Measurements from ENCODE around the gene EPHA4. TPM values are rescaled to one million over a fixed set of nuclear protein-coding genes. Genes with fewer than 3 reads are reported as not detected.

Gene EPHA4
- total RNA-seq, 2 donors from 2014 or later: 12.0 to 88.8 TPM

DNA sequence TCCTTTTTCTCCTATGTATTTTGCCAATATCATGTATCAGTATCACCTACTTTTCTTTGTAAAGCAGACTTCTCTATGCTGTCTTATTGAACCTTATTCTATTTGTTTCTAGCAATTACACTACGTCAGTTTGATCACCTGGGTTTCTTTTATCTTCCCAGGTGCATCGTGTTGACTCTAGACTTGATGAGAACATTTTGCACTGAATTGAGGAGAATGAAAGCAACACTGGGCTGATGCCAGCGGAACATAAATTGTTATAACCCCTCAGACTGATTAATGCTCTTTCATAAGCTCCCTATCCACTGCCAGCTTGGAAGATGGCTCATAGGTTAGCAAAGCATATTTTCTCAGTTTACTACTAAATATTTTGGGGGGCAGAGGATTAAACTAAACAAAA lies 140.6 kb downstream of the EPHA4 start:
- intact Hi-C loops (cut with DNase I): loop anchor here (10.0 kb wide), 1 partner anchor 227 kb away; no protein-coding TSS in a partner anchor
- peak; percentile 31 for DNase-seq (ENCODE audit: low spot score)

DNA sequence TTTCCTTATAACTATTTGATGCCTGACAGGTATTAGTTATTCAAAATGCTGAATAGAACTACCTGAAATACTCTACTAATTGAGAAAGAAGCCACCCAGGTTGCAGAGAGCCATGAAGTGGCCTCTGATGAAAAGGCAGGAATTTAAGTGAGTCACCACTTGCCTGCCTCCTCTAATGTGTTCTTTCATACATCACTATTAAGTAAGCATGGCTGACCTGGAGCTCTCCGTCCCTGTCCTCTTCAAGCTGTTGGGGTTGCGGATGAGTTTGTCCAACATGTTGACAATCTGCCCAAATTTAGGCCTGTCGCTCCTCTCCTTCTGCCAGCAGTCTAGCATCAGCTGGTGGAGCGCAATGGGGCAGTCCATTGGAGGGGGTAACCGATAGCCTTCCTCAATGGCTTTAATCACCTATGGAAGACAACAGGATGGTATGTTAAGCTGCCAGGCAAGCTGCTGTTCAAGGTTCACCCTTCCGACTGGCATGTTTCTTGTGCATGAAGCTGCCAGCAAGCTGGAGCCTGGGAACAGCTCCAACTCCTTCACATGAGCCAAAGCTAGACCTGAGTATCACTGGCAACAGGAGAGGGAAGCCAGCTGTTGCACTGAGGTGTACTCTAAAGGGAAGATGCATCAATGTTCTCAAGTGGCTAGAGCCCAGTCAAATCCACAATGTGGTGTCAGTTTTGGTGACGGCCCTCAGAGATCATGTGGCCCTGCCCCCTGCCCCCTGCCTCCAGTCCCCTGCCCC lies 142.2 kb downstream of the EPHA4 start:
- intact Hi-C loops (cut with DNase I): loop anchor here (10.0 kb wide), 1 partner anchor 225 kb away; no protein-coding TSS in a partner anchor
- H3K27ac ChIP-seq: no peak overlapping the region
- no peaks in the 10 kb centered on the region for H3K4me1 ChIP-seq (replicated peaks)
- no peaks in the 10 kb centered on the region for H3K36me3 ChIP-seq
- H3K27me3 ChIP-seq (replicated peaks; ENCODE audit: insufficient read depth): no peaks in the 10 kb centered on the region
- TF ChIP-seq POLR2A (IDR thresholded peaks at IDR 0.05): no peak
- peak; percentile 55 for TF ChIP-seq POLR2AphosphoS5 (IDR thresholded peaks at IDR 0.05)
- H3K4me3 ChIP-seq: no peak overlapping the region
- H3K9me3 ChIP-seq: no peaks in the 10 kb centered on the region
- peak; percentile 79 for DNase-seq (ENCODE audit: low spot score)
- 80% methylated on average over 7 of the region's 7 CpGs for WGBS

More for the DNA sequence above, 140.6 kb downstream of the EPHA4 start:
- H3K4me1 ChIP-seq (replicated peaks): no peaks in the 10 kb centered on the region
- H3K27me3 ChIP-seq (replicated peaks; ENCODE audit: insufficient read depth): no peaks in the 10 kb centered on the region
- no peak overlapping the region for H3K4me3 ChIP-seq
- no peaks in the 10 kb centered on the region for H3K36me3 ChIP-seq
- TF ChIP-seq POLR2A (IDR thresholded peaks at IDR 0.05) (no peak), POLR2AphosphoS5 (IDR thresholded peaks at IDR 0.05) (peak; percentile 69)
- 33% methylated on average over 3 of the region's 3 CpGs for WGBS
- H3K27ac ChIP-seq: peak overlapping the region in 1 of 2 donors; percentile 0
- H3K9me3 ChIP-seq: no peaks in the 10 kb centered on the region

DNA sequence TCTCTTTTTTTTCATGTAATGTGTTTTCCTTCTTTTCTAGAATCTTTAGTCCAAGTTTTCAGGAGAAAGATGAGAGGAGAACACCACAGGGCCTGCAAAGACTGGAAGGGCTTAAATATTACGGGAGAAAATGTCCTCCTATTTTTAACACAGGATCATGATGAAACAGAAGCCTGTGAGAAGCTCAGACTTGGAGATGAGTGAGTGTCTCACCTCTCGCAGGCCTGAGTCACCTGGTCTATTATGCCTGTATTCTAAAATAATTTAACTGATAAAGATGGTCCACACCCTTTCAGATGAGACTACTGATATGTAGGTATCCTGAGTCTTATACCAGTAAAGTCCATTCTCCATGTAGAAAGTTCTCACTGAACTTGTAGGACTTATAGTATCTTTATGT lies 143.2 kb downstream of the EPHA4 start:
- no peak for DNase-seq (ENCODE audit: low spot score)
- WGBS: 98% methylated on average over 2 of the region's 2 CpGs
- no peaks in the 10 kb centered on the region for H3K4me1 ChIP-seq (replicated peaks)
- intact Hi-C loops (cut with DNase I): no loop called here
- no peaks in the 10 kb centered on the region for H3K9me3 ChIP-seq
- TF ChIP-seq POLR2A (IDR thresholded peaks at IDR 0.05) (no peak), POLR2AphosphoS5 (IDR thresholded peaks at IDR 0.05) (no peak)
- TF ChIP-seq, protein P1, sequence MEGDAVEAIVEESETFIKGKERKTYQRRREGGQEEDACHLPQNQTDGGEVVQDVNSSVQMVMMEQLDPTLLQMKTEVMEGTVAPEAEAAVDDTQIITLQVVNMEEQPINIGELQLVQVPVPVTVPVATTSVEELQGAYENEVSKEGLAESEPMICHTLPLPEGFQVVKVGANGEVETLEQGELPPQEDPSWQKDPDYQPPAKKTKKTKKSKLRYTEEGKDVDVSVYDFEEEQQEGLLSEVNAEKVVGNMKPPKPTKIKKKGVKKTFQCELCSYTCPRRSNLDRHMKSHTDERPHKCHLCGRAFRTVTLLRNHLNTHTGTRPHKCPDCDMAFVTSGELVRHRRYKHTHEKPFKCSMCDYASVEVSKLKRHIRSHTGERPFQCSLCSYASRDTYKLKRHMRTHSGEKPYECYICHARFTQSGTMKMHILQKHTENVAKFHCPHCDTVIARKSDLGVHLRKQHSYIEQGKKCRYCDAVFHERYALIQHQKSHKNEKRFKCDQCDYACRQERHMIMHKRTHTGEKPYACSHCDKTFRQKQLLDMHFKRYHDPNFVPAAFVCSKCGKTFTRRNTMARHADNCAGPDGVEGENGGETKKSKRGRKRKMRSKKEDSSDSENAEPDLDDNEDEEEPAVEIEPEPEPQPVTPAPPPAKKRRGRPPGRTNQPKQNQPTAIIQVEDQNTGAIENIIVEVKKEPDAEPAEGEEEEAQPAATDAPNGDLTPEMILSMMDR (IDR thresholded peaks at IDR 0.05): no peak
- no peak overlapping the region for H3K4me3 ChIP-seq
- H3K27me3 ChIP-seq (replicated peaks; ENCODE audit: insufficient read depth): no peaks in the 10 kb centered on the region
- H3K36me3 ChIP-seq: no peaks in the 10 kb centered on the region
- H3K27ac ChIP-seq: no peak overlapping the region

DNA sequence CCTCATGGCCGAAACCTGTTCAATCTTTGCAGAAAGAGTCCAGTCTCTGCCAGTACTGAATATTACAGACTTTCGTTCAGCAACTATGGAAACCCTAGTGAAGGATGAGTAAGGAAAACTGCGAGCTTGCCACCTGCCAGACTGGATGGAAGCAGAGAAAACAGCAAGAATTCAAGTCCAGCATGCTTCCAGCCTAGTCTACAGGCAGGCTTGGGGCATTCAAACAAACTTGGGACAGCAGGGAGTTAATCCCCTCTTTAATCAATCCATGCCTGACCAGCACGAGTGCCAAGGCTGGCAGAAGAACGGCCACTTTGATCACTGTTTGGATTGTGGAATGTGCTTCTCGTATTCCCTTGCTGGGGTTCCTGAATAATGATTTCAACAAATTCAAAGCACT lies 145.2 kb downstream of the EPHA4 start:
- Histone ChIP-seq H3K9me3 (no peaks in the 10 kb centered on the region), H3K4me3 (no peak overlapping the region), H3K36me3 (no peaks in the 10 kb centered on the region), H3K4me1 (replicated peaks) (no peaks in the 10 kb centered on the region), H3K27me3 (replicated peaks; ENCODE audit: insufficient read depth) (no peaks in the 10 kb centered on the region), H3K27ac (no peak overlapping the region)
- intact Hi-C loops (cut with DNase I): no loop called here
- 45% methylated on average over 6 of the region's 6 CpGs for WGBS
- TF ChIP-seq POLR2A (IDR thresholded peaks at IDR 0.05) (no peak), POLR2AphosphoS5 (IDR thresholded peaks at IDR 0.05) (no peak)
- TF ChIP-seq, protein P1 (IDR thresholded peaks at IDR 0.05): no peak
- DNase-seq (ENCODE audit: low spot score): no peak

DNA sequence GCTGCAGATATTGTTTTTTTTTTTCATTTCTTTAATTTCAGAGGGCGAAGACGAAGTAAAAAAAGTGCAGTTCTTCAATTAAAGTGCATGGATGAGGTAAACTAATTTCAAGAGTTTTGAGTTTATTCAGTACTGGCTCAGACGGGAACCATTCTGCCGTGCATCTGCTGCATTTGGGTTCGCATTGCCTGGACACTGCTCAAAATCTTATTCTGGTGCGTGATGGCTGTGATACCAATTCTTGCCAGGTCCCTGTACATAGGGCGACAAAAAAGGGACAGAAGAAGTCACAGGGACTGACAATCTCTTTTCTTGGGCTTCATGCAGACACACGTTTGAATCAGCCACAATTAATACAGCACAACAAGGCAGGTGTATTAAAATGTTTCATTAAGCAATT lies 146.2 kb downstream of the EPHA4 start:
- H3K9me3 ChIP-seq: no peaks in the 10 kb centered on the region
- H3K4me1 ChIP-seq (replicated peaks): no peaks in the 10 kb centered on the region
- intact Hi-C loops (cut with DNase I): no loop called here
- no peaks in the 10 kb centered on the region for H3K36me3 ChIP-seq
- H3K27me3 ChIP-seq (replicated peaks; ENCODE audit: insufficient read depth): no peaks in the 10 kb centered on the region
- 95% methylated on average over 8 of the region's 8 CpGs for WGBS
- DNase-seq (ENCODE audit: low spot score): no peak
- H3K27ac ChIP-seq: no peak overlapping the region
- H3K4me3 ChIP-seq: no peak overlapping the region
- TF ChIP-seq, protein P1 (IDR thresholded peaks at IDR 0.05): no peak
- no peak for TF ChIP-seq POLR2A (IDR thresholded peaks at IDR 0.05)
- TF ChIP-seq POLR2AphosphoS5 (IDR thresholded peaks at IDR 0.05): no peak

DNA sequence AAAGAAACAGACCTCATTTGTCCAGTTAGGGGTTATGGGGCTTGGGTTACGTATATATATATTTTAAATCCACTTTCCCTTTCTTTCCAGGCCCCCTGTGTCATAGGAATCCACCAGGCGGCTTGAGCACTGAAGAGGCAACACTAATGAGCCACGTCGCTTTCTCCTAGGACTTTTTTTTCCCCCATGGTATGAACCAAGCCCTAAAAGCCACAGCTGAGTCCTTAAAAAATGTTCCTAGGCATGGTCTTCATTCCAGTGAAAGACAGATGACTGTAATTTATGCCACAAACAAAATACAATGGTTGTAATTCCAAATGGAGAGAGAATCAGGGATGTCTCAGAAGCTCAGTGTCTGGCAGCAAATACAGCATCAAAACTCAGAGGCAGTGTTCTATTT lies 146.8 kb downstream of the EPHA4 start:
- Histone ChIP-seq H3K27ac (no peak overlapping the region), H3K9me3 (no peaks in the 10 kb centered on the region), H3K4me3 (no peak overlapping the region), H3K36me3 (no peaks in the 10 kb centered on the region), H3K27me3 (replicated peaks; ENCODE audit: insufficient read depth) (no peaks in the 10 kb centered on the region), H3K4me1 (replicated peaks) (no peaks in the 10 kb centered on the region)
- DNase-seq (ENCODE audit: low spot score): no peak
- 92% methylated on average over 4 of the region's 4 CpGs for WGBS
- TF ChIP-seq POLR2A (IDR thresholded peaks at IDR 0.05) (no peak), POLR2AphosphoS5 (IDR thresholded peaks at IDR 0.05) (no peak)
- TF ChIP-seq, protein P1 (IDR thresholded peaks at IDR 0.05): no peak
- intact Hi-C loops (cut with DNase I): no loop called here

Data from prostate gland (tissue), 2 donors.